ENCODE data around the gene SGSM2.

Gene SGSM2

DNA sequence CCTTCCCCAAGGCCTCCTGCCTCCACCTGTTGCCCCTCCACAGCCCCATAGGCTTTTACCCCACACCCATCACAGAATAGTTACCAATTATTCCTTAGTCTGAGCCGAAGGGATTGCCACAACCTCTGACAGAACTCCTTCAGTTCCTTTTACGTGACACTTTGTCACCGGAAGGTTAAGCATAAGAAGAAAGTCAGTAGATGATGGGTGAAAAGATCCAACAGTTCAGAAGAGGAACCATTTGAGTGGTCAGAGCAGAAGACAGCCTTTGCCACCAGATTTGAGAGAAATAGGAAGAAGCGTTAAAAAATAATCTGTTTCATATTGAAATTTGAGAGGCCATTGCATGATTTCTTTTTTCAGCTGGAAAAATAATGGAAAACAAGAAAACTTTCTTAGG lies 32.4 kb upstream of the SGSM2 start:
- TF ChIP-seq FOXP2 (optimal IDR thresholded peaks at IDR 0.05; ENCODE audit: borderline replicate concordance, extremely low read depth, extremely low read length, insufficient read depth): no peak
- no peak for TF ChIP-seq SIN3A (IDR thresholded peaks at IDR 0.05; ENCODE audit: borderline replicate concordance, insufficient read depth, low read length)
- TF ChIP-seq POLR2AphosphoS5 (IDR thresholded peaks at IDR 0.05; ENCODE audit: low read depth, low read length): no peak
- TF ChIP-seq TAF1 (IDR thresholded peaks at IDR 0.05; ENCODE audit: borderline replicate concordance, insufficient read depth, low read length): no peak
- TF ChIP-seq, protein P1, sequence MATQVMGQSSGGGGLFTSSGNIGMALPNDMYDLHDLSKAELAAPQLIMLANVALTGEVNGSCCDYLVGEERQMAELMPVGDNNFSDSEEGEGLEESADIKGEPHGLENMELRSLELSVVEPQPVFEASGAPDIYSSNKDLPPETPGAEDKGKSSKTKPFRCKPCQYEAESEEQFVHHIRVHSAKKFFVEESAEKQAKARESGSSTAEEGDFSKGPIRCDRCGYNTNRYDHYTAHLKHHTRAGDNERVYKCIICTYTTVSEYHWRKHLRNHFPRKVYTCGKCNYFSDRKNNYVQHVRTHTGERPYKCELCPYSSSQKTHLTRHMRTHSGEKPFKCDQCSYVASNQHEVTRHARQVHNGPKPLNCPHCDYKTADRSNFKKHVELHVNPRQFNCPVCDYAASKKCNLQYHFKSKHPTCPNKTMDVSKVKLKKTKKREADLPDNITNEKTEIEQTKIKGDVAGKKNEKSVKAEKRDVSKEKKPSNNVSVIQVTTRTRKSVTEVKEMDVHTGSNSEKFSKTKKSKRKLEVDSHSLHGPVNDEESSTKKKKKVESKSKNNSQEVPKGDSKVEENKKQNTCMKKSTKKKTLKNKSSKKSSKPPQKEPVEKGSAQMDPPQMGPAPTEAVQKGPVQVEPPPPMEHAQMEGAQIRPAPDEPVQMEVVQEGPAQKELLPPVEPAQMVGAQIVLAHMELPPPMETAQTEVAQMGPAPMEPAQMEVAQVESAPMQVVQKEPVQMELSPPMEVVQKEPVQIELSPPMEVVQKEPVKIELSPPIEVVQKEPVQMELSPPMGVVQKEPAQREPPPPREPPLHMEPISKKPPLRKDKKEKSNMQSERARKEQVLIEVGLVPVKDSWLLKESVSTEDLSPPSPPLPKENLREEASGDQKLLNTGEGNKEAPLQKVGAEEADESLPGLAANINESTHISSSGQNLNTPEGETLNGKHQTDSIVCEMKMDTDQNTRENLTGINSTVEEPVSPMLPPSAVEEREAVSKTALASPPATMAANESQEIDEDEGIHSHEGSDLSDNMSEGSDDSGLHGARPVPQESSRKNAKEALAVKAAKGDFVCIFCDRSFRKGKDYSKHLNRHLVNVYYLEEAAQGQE (IDR thresholded peaks at IDR 0.05; ENCODE audit: insufficient read depth in 1 of 2, low read depth in 2 of 2, low read length in 2 of 2): no peak

DNA sequence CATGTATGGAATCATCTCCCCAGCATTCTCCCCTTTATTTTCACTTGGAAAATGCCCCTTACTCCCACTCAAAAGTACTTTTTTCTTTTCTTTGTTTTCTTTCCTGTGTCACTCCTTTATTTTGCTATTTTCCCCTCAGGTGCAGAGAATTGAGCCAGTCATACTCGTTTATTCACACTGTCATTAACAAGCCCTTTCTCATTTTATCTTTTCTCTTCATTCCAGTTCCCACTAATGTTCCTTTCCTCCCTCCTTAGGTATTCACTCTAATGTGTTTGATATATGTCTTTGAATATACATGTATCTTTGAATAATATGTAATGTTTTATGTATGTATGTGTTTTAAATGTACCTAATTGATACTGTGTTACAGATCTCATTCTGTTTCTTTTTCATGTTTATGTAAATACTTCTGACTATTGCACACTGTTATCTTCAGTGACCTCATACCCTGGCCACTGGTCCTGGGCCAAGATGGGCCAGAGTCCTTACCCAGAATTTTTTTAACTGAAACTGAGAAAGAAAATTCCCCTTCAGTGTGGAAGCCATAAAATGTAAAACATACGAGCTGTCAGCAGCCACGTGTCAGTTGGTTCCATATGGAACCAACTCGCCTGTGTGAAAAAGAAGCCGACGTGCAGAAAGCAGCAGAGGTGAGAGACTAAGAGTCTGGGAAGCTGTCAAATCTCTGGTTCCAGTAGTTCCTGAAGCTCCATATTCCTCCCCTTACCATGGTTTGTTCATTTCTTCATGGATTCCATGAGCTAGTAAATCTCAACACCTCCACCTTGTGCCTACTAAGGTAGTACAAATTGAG lies 27.8 kb upstream of the SGSM2 start:
- TF ChIP-seq FOXP2 (optimal IDR thresholded peaks at IDR 0.05; ENCODE audit: borderline replicate concordance, extremely low read depth, extremely low read length, insufficient read depth) (no peak), SIN3A (IDR thresholded peaks at IDR 0.05; ENCODE audit: borderline replicate concordance, insufficient read depth, low read length) (no peak), TAF1 (IDR thresholded peaks at IDR 0.05; ENCODE audit: borderline replicate concordance, insufficient read depth, low read length) (no peak), POLR2AphosphoS5 (IDR thresholded peaks at IDR 0.05; ENCODE audit: low read depth, low read length) (no peak)
- TF ChIP-seq, protein P1 (IDR thresholded peaks at IDR 0.05; ENCODE audit: insufficient read depth in 1 of 2, low read depth in 2 of 2, low read length in 2 of 2): no peak

DNA sequence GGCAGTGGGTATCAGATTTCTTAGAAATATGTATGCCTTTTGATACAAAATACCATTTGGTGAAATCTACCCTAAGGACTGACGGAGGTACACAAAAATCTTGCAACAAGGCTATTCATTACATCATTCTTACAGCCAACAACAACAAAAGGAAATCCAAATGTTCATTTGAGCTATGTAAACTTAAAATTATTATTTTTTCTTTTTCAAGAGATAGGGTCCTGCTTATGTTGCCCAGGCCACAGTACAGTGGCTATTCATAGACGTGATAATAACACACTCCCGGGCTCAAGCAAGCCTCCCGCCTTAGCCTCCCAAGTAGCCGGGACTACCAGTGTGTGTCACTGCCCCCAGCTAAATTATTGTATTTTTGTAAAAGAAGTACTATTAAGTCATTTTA lies 24.6 kb upstream of the SGSM2 start:
- TF ChIP-seq SIN3A (IDR thresholded peaks at IDR 0.05; ENCODE audit: borderline replicate concordance, insufficient read depth, low read length) (no peak), TAF1 (IDR thresholded peaks at IDR 0.05; ENCODE audit: borderline replicate concordance, insufficient read depth, low read length) (no peak), FOXP2 (optimal IDR thresholded peaks at IDR 0.05; ENCODE audit: borderline replicate concordance, extremely low read depth, extremely low read length, insufficient read depth) (no peak), POLR2AphosphoS5 (IDR thresholded peaks at IDR 0.05; ENCODE audit: low read depth, low read length) (no peak)
- TF ChIP-seq, protein P1 (IDR thresholded peaks at IDR 0.05; ENCODE audit: insufficient read depth in 1 of 2, low read depth in 2 of 2, low read length in 2 of 2): no peak

DNA sequence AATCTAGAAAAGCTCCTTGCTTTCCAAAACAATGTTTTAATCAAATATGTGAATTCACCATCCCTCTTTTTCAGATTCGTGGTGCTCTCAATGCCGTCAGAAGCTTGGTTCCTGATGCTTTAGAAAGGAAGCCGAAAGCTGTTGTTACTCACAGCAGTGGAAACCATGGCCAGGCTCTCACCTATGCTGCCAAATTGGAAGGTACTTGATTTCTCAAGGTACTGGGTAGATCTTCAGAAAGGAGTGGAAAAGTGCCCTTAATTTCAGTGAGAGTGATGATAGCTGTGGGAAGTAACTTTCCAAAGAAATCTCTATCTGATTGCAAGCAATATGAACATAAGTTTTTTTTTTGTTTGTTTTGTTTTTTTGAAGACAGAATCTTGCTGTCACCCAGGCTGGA lies 19.5 kb upstream of the SGSM2 start:
- no peak for TF ChIP-seq TAF1 (IDR thresholded peaks at IDR 0.05; ENCODE audit: borderline replicate concordance, insufficient read depth, low read length)
- no peak for TF ChIP-seq POLR2AphosphoS5 (IDR thresholded peaks at IDR 0.05; ENCODE audit: low read depth, low read length)
- TF ChIP-seq, protein P1 (IDR thresholded peaks at IDR 0.05; ENCODE audit: insufficient read depth in 1 of 2, low read depth in 2 of 2, low read length in 2 of 2): no peak
- no peak for TF ChIP-seq SIN3A (IDR thresholded peaks at IDR 0.05; ENCODE audit: borderline replicate concordance, insufficient read depth, low read length)
- no peak for TF ChIP-seq FOXP2 (optimal IDR thresholded peaks at IDR 0.05; ENCODE audit: borderline replicate concordance, extremely low read depth, extremely low read length, insufficient read depth)
